Stimulated activated naive CD4-positive, alpha-beta T cell (primary cell): ENCODE measurements around the gene ZBTB2.
"Not testable (repeated sequence)": the region's sequence is repeated elsewhere in the genome, so short reads cannot be mapped to it uniquely, and the experiment has no call there.

Source experiments
- DNase-seq, 6 experiments: peaks; one replicate each; lab custom pipeline; 2025; lab: John Stamatoyannopoulos, UW

ZBTB2 gene

GRCh38 chr6:151330130-151330696 lies 61.1 kb downstream of the ZBTB2 start:
- DNase-seq, result no peak

GRCh38 chr6:151327101-151327500 lies 64.3 kb downstream of the ZBTB2 start:
- DNase-seq, result no peak

- no peak for DNase-seq
Observed at GRCh38 chr6:151326116-151326825, 65.1 kb downstream of the ZBTB2 start.

- DNase-seq, result peak in 3 of 6 experiments; percentile 4 to 15 (median 6)
Observed at GRCh38 chr6:151325075-151326050, 66.0 kb downstream of the ZBTB2 start.

- peak in 1 of 6 experiments; percentile 54 for DNase-seq
Observed at GRCh38 chr6:151324488-151324825, 66.9 kb downstream of the ZBTB2 start.

GRCh38 chr6:151323791-151324487 lies 67.4 kb downstream of the ZBTB2 start:
- peak; percentile 34 to 73 (median 54) for DNase-seq

GRCh38 chr6:151322570-151322969 lies 68.8 kb downstream of the ZBTB2 start:
- no peak for DNase-seq

- DNase-seq, result no peak
Observed at GRCh38 chr6:151321438-151321837, 69.9 kb downstream of the ZBTB2 start.

GRCh38 chr6:151320140-151320539 lies 71.2 kb downstream of the ZBTB2 start:
- no peak for DNase-seq

- DNase-seq, result no peak
Observed at GRCh38 chr6:151317995-151318365, 73.4 kb downstream of the ZBTB2 start.

- no peak for DNase-seq
Observed at GRCh38 chr6:151317103-151317994, 74.0 kb downstream of the ZBTB2 start.

GRCh38 chr6:151315661-151316060 lies 75.7 kb downstream of the ZBTB2 start:
- DNase-seq, result not testable (repeated sequence)
